HG03108 (cell line): ENCODE data around the gene AGBL4.
"Not testable (repeated sequence)": the region's sequence is repeated elsewhere in the genome, so short reads cannot be mapped to it uniquely, and the experiment has no call there.

ENCODE experiments used
- ATAC-seq: cut with Tn5 transposase; IDR thresholded peaks from one replicate; pipeline ENCODE4 v1.9.1; 2021; ENCODE audit warnings: moderate library complexity; ENCODE audit not compliant: unreplicated experiment

The AGBL4 gene

GRCh38 chr1:49448200-49448599 is 575.6 kb downstream of the AGBL4 start:
- no peak for ATAC-seq

GRCh38 chr1:49436865-49437264 is 586.9 kb downstream of the AGBL4 start:
- no peak for ATAC-seq

DNA sequence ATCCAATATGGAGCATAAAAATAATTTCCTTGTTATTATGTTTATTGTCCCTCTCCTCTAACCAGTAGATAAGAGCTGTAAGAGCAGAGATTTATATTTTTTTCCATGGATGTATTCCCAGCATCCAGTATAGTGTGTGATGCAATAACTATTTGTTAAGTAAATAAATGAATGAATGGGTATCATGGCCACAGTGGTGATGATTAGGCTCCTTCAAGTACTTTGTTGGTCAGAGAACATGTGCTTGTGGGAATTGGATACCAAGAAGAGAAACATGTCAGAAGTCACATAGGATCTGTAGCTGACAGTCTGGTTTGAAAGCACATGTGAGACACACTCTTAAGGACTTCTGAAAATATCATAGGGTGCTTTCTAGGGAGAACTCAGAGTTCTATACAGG is 588.5 kb downstream of the AGBL4 start:
- no peak for ATAC-seq

DNA sequence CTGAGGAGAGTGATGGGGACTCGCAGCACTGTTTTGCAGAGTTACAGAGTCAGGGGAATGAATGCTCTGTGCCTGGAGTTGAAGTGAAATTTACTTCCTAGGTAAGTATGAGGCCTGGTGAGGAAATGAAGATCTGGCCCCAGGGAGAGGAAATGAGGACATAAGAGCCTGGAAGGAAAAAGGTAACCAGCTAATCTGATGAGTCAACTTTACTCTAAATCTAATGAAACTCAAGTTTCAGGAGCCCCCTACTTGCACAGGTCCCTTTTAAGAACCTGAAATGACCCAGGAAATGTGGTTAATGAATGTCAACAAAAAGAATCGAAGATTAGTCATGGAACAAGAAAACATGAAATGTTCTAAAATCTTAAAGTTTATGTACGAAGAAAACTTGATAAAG is 599.0 kb downstream of the AGBL4 start:
- ATAC-seq = no peak

DNA sequence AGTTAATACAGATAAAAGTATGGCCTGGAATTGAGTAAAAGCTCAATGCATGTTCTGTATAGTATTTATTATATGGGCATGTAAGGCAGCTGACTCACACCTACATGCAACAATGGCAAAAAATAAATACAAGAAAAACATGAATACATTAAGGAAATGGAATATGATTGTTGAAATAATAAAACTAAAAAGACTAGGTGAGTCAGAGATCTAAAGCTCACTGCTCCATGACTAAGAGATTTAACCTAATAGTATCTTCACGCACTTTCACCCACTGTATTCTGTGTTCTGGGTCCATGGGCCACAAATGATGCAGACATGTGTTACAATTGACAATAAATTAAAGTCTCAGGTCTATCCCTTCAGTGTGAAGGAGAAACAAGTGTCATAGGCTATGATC is 607.0 kb downstream of the AGBL4 start:
- no peak for ATAC-seq

- no peak for ATAC-seq
These were observed 615.4 kb downstream of the AGBL4 start for GRCh38 chr1:49408346-49408745.

DNA sequence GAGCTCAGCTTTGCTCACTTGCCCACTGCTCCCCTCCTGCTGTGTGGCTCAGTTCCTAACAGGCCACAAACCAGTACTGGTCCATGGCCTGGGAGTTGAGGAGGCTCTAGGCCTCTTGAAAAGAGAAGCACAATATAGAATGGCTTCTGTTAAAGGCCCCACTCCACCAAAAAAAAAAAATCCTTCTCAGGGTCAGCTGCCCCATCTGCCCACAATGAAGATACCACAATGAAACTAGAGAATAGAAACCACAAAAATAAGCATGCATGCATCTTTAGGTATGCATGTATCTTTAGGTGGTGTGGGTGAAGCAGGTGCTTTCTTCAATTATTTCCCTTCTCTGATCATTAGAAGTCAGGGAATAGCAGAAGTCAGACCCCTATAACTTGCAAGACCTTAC is 626.7 kb downstream of the AGBL4 start:
- no peak for ATAC-seq

GRCh38 chr1:49394200-49394599 is 629.6 kb downstream of the AGBL4 start:
- no peak for ATAC-seq

DNA sequence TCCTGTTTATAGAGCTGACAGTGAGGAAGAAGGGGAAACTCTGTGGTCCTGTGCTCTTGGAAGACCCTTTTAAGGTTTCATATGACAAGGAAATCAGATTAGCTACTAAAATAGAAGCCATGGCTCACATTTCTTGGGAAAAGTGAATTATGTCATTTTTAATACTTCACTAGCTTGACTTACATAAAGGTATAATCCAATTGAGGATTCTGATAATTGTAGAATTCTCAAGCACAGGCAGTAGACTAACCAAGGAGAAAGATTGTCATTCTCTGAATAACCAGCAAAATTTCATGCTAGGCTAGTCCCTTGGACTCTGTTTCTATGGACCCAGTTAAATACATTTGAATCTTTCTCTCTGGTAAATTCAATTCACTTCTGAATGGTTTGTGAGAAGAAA is 634.1 kb downstream of the AGBL4 start:
- ATAC-seq = no peak

DNA sequence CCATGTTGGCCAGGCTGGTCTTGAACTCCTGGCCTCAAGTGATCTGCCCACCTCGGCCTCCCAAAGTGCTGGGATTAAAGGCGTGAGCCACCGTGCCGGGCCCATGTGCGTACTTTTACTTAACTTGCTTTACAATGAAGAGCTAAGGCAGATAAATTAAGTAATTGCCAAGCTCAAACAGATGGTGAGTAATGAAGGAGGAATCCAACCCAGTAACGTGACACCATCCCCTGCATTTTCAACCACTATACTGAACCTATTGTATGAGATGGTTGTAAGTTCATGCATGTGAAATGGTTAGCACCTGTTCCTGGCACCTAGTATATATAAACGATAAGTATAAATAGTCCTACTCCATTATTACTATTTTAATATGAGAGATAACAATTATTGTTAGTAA is 659.1 kb downstream of the AGBL4 start:
- ATAC-seq = no peak

- no peak for ATAC-seq
These were observed 660.1 kb downstream of the AGBL4 start for GRCh38 chr1:49363628-49364027.

- no peak for ATAC-seq
These were observed 665.7 kb downstream of the AGBL4 start for GRCh38 chr1:49358036-49358435.

DNA sequence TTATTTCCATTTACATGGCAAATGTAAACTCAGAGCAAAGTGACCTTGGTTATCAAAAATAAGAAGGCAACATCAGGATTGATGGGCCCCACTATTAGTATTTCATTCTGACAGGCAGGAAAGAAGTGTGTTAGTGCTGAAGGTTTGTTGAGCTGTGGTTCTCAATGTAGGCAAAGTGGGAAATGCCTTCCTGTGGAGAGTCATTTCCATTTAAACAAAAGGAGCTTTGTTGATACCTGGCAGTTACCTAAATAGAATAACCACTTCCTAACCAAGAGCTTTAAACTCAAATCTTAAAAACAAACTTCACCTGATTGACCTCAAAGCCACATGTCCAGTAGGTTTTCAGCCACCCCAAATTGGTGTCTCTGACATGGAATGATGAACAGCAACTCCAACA is 667.2 kb downstream of the AGBL4 start:
- no peak for ATAC-seq

- no peak for ATAC-seq
These were observed 672.0 kb downstream of the AGBL4 start for GRCh38 chr1:49351768-49352167.

DNA sequence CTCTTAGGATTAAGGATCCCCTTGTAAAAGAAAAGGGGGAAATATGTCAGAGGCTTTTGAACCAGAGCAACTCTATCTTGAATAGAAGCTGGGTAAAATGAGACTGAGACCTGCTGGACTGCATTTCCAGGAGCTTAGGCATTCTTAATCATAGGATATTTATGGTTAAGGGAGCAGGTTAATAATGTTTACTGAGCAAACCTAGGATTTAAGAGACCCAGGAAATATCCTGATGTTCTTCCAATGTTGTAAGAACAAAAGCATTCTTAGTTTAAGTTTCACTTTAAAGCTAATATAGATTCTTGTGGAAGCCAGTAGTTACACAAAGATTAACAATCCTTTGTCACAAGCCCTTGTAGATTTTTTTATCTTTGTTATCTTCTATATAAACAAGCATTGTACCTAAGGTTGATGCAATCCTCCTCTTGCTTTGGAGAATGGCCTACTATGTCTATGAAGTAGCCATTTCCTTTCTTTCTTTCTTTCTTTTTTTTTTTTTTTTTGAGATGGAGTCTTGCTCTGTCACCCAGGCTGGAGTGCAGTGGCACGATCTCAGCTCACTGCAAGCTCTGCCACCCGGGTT is 676.9 kb downstream of the AGBL4 start:
- no peak for ATAC-seq

GRCh38 chr1:49340576-49340975 is 683.2 kb downstream of the AGBL4 start:
- no peak for ATAC-seq

GRCh38 chr1:49339043-49339442 is 684.7 kb downstream of the AGBL4 start:
- ATAC-seq = no peak

- ATAC-seq = no peak
These were observed 686.5 kb downstream of the AGBL4 start for GRCh38 chr1:49337251-49337650.

DNA sequence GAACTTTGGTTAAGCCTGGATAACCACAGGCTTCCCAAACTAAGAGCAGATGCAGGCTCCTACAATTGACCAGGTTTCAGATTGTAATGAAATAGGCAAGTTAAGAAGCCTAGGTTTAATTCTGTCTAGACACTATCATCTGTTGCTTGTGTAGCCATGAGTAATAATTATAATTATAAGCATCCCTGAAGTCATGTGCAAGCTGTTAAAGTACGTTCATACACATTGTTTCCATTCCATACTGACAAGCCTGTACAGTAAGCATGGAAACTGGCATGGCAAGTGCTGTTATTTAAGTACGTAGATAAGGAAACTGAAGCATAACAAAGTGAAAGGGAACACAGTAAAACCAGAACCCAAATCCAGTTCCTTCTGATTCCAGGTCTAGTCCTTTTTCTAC is 689.8 kb downstream of the AGBL4 start:
- ATAC-seq = no peak

DNA sequence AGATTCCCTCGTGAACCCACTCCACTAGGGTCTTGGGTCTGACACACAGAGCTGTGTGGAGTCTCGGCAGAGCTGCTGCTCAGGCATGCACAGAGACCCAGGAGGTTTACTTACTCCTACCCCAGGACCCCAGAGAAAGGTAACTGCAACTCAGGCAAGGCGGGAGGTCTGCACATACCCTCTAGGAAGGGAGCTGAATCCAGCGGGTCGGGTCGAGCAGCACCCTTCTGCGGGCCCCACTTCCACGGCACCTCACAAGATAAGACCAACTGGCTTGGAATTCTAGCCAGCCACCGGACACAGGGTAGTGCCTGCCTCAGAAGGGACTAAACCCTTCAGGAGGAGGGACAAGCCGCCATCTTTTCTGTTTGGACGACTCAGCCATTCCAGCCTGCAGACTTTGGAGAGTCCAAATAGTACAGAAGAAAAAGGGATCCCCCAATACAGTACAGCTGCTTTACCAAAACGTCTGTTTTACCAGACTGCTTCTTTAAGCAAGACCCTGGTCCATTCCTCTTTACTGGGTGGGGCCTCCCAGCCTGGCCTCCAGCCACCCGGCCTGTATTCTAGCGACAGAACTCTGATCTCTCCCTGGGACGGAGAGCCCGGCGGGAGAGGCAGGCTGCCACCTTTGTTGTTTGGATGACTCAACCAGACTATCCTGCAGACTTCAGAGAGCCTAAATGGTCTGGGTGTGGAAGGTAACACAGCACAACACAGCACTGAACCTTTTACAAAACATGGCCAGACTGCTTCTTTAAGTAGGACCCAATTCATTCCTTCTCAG is 692.5 kb downstream of the AGBL4 start:
- no peak for ATAC-seq

- no peak for ATAC-seq
These were observed 699.7 kb downstream of the AGBL4 start for GRCh38 chr1:49323925-49324540.

GRCh38 chr1:49320493-49320892 is 703.3 kb downstream of the AGBL4 start:
- ATAC-seq = not testable (repeated sequence)
